ENCODE measurements around the gene SH3RF2.

GRCh38 chr5:146091881-146092280, 155.5 kb downstream of the SH3RF2 start:
- TF ChIP-seq CTCF (IDR thresholded peaks at IDR 0.05; ENCODE audit: low read length) (no peak), EZH2phosphoT487 (IDR thresholded peaks at IDR 0.05; ENCODE audit: low read length) (no peak)
